B cell (primary cell): ENCODE results near the gene ARMC12. TPM values are rescaled to one million over a fixed set of nuclear protein-coding genes. Genes with fewer than 3 reads are reported as not detected.

ENCODE experiments used
- ATAC-seq: fragments of 200-7000 bp; cut with Tn5 transposase; one replicate; pipeline ENCODE4 v1.10.0; 2021; ENCODE audit warnings: low read depth, mild to moderate bottlenecking, moderate number of reproducible peaks, moderate library complexity
- CTCF ChIA-PET: fragments of 350-600 bp; sonication (Branson Sonifier 250); formaldehyde crosslinking; loops from one replicate; lab custom pipeline; 2021; ENCODE audit warnings: antibody characterized with exemption, inconsistent platforms; lab: Charles Lee
- POLR2A ChIA-PET: fragments of 350-600 bp; sonication (Branson Sonifier 250); formaldehyde crosslinking; loops from one replicate; lab custom pipeline; 2021; ENCODE audit warnings: antibody characterized with exemption; lab: Charles Lee
- DNase-seq: peaks from one replicate; pipeline ENCODE4 v3.0.0; 2013
- H2AFZ ChIP-seq: 2 replicates; pipeline ENCODE4 v1.6.1; 2012; ENCODE audit warnings: mild to moderate bottlenecking, low read depth, low read length; ENCODE audit not compliant: insufficient read depth, poor library complexity, severe bottlenecking
- H3K27ac ChIP-seq, 2 donors: 1 replicate in 1 of 2; 2 replicates in 1 of 2; pipeline ENCODE4 v1.5.1; 2012 to 2013; ENCODE audit warnings: low read length in 2 of 2, mild to moderate bottlenecking in 2 of 2, moderate library complexity in 1 of 2
- H3K27me3 ChIP-seq, 4 experiments: fragments of 200-600 bp in 1 of 4; sonication (generic) in 1 of 4; replicated peaks in 1 of 4; 1 replicate in 2 of 4; 2 replicates in 2 of 4; pipeline versions ENCODE4 v1.6.1 to v1.7.0; 2013 to 2016; ENCODE audit warnings: low read length in 3 of 4, mild to moderate bottlenecking in 2 of 4, mixed read lengths in 1 of 4, moderate library complexity in 1 of 4; ENCODE audit not compliant: insufficient read depth in 4 of 4, control insufficient read depth in 3 of 4; ENCODE audit errors: control extremely low read depth in 1 of 4
- H3K36me3 ChIP-seq, 2 experiments: replicated peaks in 1 of 2; 1 replicate in 1 of 2; 2 replicates in 1 of 2; pipeline versions ENCODE4 v1.6.1 to v1.7.1; 2013; ENCODE audit warnings: low read length in 1 of 2; ENCODE audit not compliant: insufficient read depth in 2 of 2, control insufficient read depth in 1 of 2; ENCODE audit errors: control extremely low read depth in 1 of 2, extremely low read depth in 1 of 2
- H3K4me1 ChIP-seq, 2 donors: fragments of 200-600 bp in 1 of 2; sonication (generic) in 1 of 2; 1 replicate in 1 of 2; 2 replicates in 1 of 2; pipeline versions ENCODE4 v1.5.1 to v1.6.1; 2013 to 2017; ENCODE audit warnings: low read length in 2 of 2; ENCODE audit not compliant: control insufficient read depth in 2 of 2, insufficient read depth in 2 of 2
- H3K4me2 ChIP-seq: replicated peaks from 2 replicates; pipeline ENCODE3; 2012; ENCODE audit warnings: mild to moderate bottlenecking, low read depth, low read length; ENCODE audit not compliant: poor library complexity, severe bottlenecking
- H3K4me3 ChIP-seq, 5 experiments: fragments of 200-600 bp in 1 of 5; sonication (generic) in 1 of 5; 1 replicate in 3 of 5; 2 replicates in 2 of 5; pipeline versions ENCODE4 v1.5.1 to v1.7.0; 2011 to 2016; ENCODE audit warnings: low read length in 4 of 5, mild to moderate bottlenecking in 4 of 5, low read depth in 2 of 5, control low read depth in 1 of 5, moderate library complexity in 1 of 5; ENCODE audit not compliant: insufficient read depth in 1 of 5; ENCODE audit errors: control extremely low read depth in 1 of 5, extremely low read depth in 1 of 5
- H3K79me2 ChIP-seq: fragments of 200-600 bp; sonication (generic); one replicate; pipeline ENCODE4 v1.6.0; 2016; ENCODE audit warnings: low read length; ENCODE audit not compliant: control insufficient read depth, insufficient read depth
- H3K9ac ChIP-seq: fragments of 200-600 bp; sonication (generic); 2 replicates; pipeline ENCODE4 v1.6.1; 2017; ENCODE audit warnings: mild to moderate bottlenecking, low read length, moderate library complexity
- H3K9me3 ChIP-seq, 3 donors: one replicate each; pipeline versions ENCODE4 v1.6.1 to v1.7.1; 2013; ENCODE audit warnings: low read length in 2 of 3; ENCODE audit not compliant: control insufficient read depth in 2 of 3, insufficient read depth in 1 of 3; ENCODE audit errors: control extremely low read depth in 1 of 3
- H4K20me1 ChIP-seq: 2 replicates; pipeline ENCODE4 v1.6.0; 2012; ENCODE audit warnings: mild to moderate bottlenecking, low read length; ENCODE audit not compliant: insufficient read depth, control insufficient read depth, poor library complexity, severe bottlenecking
- H3K27ac Mint-ChIP-seq: one replicate; pipeline ENCODE4 v1.8.0; 2021; ENCODE audit warnings: mixed read lengths
- H3K27me3 Mint-ChIP-seq: one replicate; pipeline ENCODE4 v1.8.0; 2021; ENCODE audit warnings: mixed read lengths
- H3K4me1 Mint-ChIP-seq: one replicate; pipeline ENCODE4 v1.8.0; 2021; ENCODE audit warnings: mixed read lengths
- H3K4me3 Mint-ChIP-seq: one replicate; pipeline ENCODE4 v1.8.0; 2021; ENCODE audit warnings: mixed read lengths
- H3K9me3 Mint-ChIP-seq: one replicate; pipeline ENCODE4 v1.8.0; 2022; ENCODE audit warnings: mixed read lengths; ENCODE audit not compliant: insufficient read depth
- EZH2 ChIP-seq: IDR thresholded peaks from 2 replicates; pipeline ENCODE4 v1.6.1; 2012; ENCODE audit warnings: borderline replicate concordance, low read depth, mild to moderate bottlenecking, moderate library complexity, low read length; ENCODE audit not compliant: insufficient read depth, poor library complexity, severe bottlenecking
- WGBS: methylation state at CpG from one replicate; pipeline ENCODE4 v1.1.5; 2013; ENCODE audit warnings: missing lambda C conversion rate; ENCODE audit not compliant: insufficient coverage; 5-methylcytosine and 5-hydroxymethylcytosine counted together
- intact Hi-C: fragments of 100-400 bp; cut with micrococcal nuclease; formaldehyde crosslinking; loops from one replicate; pipeline ENCODE4 v1.10.0; 2022
- polyA plus RNA-seq: library from polyadenylated mRNA; depleted of rRNA; stranded (reverse); fragments of >200 nt; gene quantifications from 2 replicates; pipeline ENCODE4 v1.2.3, GENCODE V29; 2012
- total RNA-seq, 2 donors: library from RNA; stranded (reverse); fragments of 120-200 nt in 1 of 2; gene quantifications; 1 replicate in 1 of 2; 2 replicates in 1 of 2; pipeline versions ENCODE4 v1.2.3 to v1.2.4, GENCODE V29; 2013 to 2022
- TF ChIP-seq, protein P1 (sequence below): fragments of 200-600 bp; IDR thresholded peaks from one replicate; pipeline ENCODE4 v1.8.0; 2022; ENCODE audit warnings: antibody characterized with exemption, mild to moderate bottlenecking

The ARMC12 gene
- total and polyA plus RNA-seq, 2 donors (not counting 1 experiment from before 2014, with no cell fraction given): 0.52 to 2.8 TPM

DNA sequence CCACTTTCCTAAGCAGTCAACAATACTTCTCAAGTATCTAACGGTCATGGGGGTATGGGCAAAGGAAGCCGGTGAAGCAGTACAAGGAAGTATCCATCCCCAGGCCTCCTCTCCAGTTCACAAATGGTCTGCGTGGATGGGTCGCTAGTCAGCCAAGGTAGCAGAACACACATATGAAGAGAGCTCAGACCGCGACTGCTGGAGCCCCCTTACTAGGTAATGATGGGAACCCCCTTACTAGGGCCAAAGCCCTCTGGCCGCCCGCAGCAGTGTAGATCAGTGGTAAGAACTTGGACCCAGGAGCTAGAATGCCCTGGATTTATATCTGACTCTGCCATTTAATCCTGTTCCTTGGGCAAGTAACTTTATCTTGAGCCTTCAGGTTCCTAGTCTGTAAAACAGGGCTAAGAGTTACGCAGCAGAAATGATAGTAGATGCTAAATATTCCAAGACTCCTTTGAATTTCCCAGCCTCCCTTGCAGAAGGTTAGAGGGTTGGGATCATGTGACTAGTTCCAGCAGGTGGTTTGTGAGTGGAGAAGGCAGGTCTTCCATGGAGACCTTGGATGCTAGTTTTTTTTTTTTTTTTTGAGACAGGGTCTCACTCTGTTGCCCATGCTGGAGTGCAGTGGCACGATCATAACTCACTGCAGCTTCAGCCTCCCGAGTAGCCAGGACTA, 37.4 kb downstream of the ARMC12 start:
- Histone ChIP-seq H3K36me3 (no peaks in the 10 kb centered on the region), H3K9ac (no peak overlapping the region), H3K4me1 (peaks cover 21 to 39% of the 10 kb centered on the region in 2 donors), H3K27me3 (peaks cover 0 to 9% (median 0%) of the 10 kb centered on the region in 4 experiments), H2AFZ (no peak overlapping the region), H3K27ac (no peak overlapping the region), H4K20me1 (no peaks in the 10 kb centered on the region), H3K79me2 (no peaks in the 10 kb centered on the region), H3K4me2 (no peak overlapping the region), H3K4me3 (no peak overlapping the region), H3K9me3 (no peaks in the 10 kb centered on the region)
- TF ChIP-seq, protein P1, sequence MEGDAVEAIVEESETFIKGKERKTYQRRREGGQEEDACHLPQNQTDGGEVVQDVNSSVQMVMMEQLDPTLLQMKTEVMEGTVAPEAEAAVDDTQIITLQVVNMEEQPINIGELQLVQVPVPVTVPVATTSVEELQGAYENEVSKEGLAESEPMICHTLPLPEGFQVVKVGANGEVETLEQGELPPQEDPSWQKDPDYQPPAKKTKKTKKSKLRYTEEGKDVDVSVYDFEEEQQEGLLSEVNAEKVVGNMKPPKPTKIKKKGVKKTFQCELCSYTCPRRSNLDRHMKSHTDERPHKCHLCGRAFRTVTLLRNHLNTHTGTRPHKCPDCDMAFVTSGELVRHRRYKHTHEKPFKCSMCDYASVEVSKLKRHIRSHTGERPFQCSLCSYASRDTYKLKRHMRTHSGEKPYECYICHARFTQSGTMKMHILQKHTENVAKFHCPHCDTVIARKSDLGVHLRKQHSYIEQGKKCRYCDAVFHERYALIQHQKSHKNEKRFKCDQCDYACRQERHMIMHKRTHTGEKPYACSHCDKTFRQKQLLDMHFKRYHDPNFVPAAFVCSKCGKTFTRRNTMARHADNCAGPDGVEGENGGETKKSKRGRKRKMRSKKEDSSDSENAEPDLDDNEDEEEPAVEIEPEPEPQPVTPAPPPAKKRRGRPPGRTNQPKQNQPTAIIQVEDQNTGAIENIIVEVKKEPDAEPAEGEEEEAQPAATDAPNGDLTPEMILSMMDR: no peak
- TF ChIP-seq EZH2: no peak
- Mint-ChIP-seq H3K4me1 (peaks cover 41% of the 10 kb centered on the region), H3K9me3 (no peaks in the 10 kb centered on the region), H3K27me3 (no peaks in the 10 kb centered on the region), H3K4me3 (no peak overlapping the region), H3K27ac (no peak overlapping the region)
- intact Hi-C loops: no loop called here
- 86% methylated on average over 8 of the region's 11 CpGs for WGBS
- CTCF ChIA-PET: interaction anchor here (0.7 kb wide), 1 partner anchor 204 kb away, joined by 4 read pairs; no protein-coding TSS in a partner anchor
- POLR2A ChIA-PET: no interaction called here
- ATAC-seq (no peak), DNase-seq (no peak)

DNA sequence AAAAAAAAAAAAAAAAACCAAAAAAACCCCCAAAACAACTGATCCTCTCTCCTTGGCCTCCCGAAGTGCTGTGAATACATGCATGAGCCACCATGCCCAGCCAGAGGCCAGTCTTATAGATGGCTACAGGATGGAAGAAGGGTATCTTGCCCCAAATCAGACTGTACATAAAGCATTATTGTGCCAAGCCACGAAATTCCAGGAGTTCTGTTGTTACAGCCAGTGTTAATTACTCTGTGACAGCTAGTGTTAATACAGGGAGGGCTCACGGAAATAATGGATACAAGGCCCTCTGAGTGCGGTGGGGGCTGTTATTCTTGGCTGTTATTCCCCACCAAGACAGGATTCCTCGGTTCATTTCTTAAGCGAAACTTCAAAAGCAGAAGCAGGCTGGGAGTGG, 38.2 kb downstream of the ARMC12 start:
- no peak for ATAC-seq
- no peaks in the 10 kb centered on the region for H3K27me3 Mint-ChIP-seq
- Histone ChIP-seq H4K20me1 (no peaks in the 10 kb centered on the region), H2AFZ (no peak overlapping the region), H3K36me3 (no peaks in the 10 kb centered on the region), H3K4me2 (no peak overlapping the region), H3K4me1 (peaks cover 21 to 37% of the 10 kb centered on the region in 2 donors), H3K4me3 (no peak overlapping the region), H3K9ac (no peak overlapping the region), H3K27me3 (peaks cover 0 to 12% (median 0%) of the 10 kb centered on the region in 4 experiments), H3K9me3 (no peaks in the 10 kb centered on the region), H3K27ac (no peak overlapping the region), H3K79me2 (no peaks in the 10 kb centered on the region)
- TF ChIP-seq, protein P1: no peak
- no peak for TF ChIP-seq EZH2
- intact Hi-C loops: no loop called here
- H3K27ac Mint-ChIP-seq: no peak overlapping the region
- H3K9me3 Mint-ChIP-seq: no peaks in the 10 kb centered on the region
- peaks cover 36% of the 10 kb centered on the region for H3K4me1 Mint-ChIP-seq
- POLR2A ChIA-PET: no interaction called here
- 91% methylated on average over 5 of the region's 6 CpGs for WGBS
- CTCF ChIA-PET: interaction anchor here (0.7 to 1.3 kb wide), 2 partner anchors 38 to 205 kb away, joined by 4 read pairs; partner anchors contain the start of gene ARMC12
- H3K4me3 Mint-ChIP-seq: no peak overlapping the region
- no peak for DNase-seq
